H9 (cell line): ENCODE data around the gene INTS15. TPM values are rescaled to one million over a fixed set of nuclear protein-coding genes. Genes with fewer than 3 reads are reported as not detected.

Experiments used
- DNase-seq: peaks from one replicate; pipeline ENCODE4 v3.0.0-alpha.2; 2017
- H2AFZ ChIP-seq: one replicate; pipeline ENCODE4 v1.6.1; 2013; ENCODE audit warnings: mild to moderate bottlenecking, low read length, control low read depth, moderate library complexity
- H2AK5ac ChIP-seq: 2 replicates; pipeline ENCODE4 v1.6.1; 2013; ENCODE audit warnings: low read length, control low read depth, mixed read lengths; ENCODE audit not compliant: insufficient read length
- H2BK120ac ChIP-seq: one replicate; pipeline ENCODE4 v1.6.1; 2013; ENCODE audit warnings: low read depth, mild to moderate bottlenecking, low read length, control low read depth, inconsistent platforms; ENCODE audit not compliant: poor library complexity, severe bottlenecking
- H2BK12ac ChIP-seq: 2 replicates; pipeline ENCODE4 v1.6.1; 2013; ENCODE audit warnings: low read length, control low read depth, mixed read lengths, low read depth; ENCODE audit not compliant: insufficient read length
- H2BK15ac ChIP-seq: 2 replicates; pipeline ENCODE4 v1.6.1; 2013; ENCODE audit warnings: low read depth, low read length, control low read depth
- H2BK20ac ChIP-seq: one replicate; pipeline ENCODE4 v1.6.1; 2013; ENCODE audit warnings: low read depth, mild to moderate bottlenecking, low read length, control low read depth, inconsistent platforms; ENCODE audit not compliant: poor library complexity, severe bottlenecking
- H2BK5ac ChIP-seq: 2 replicates; pipeline ENCODE4 v1.6.1; 2013; ENCODE audit warnings: low read length, control low read depth, mixed read lengths; ENCODE audit not compliant: insufficient read length
- H3K14ac ChIP-seq: 2 replicates; pipeline ENCODE4 v1.6.1; 2013; ENCODE audit warnings: low read length, control low read depth; ENCODE audit not compliant: insufficient read depth
- H3K18ac ChIP-seq: 2 replicates; pipeline ENCODE4 v1.6.1; 2013; ENCODE audit warnings: low read depth, mild to moderate bottlenecking, mixed read lengths, low read length, control low read depth; ENCODE audit not compliant: insufficient read length
- H3K23ac ChIP-seq: 2 replicates; pipeline ENCODE4 v1.6.1; 2013; ENCODE audit warnings: low read length, control low read depth, mixed read lengths, low read depth; ENCODE audit not compliant: insufficient read length
- H3K23me2 ChIP-seq: 2 replicates; pipeline ENCODE4 v1.6.1; 2013; ENCODE audit warnings: low read depth, mild to moderate bottlenecking, mixed read lengths, low read length, control low read depth; ENCODE audit not compliant: insufficient read length, poor library complexity, severe bottlenecking
- H3K27ac ChIP-seq: 2 replicates; pipeline ENCODE4 v1.5.1; 2013; ENCODE audit warnings: low read length, control low read depth, mixed read lengths, low read depth; ENCODE audit not compliant: insufficient read length
- H3K27me3 ChIP-seq: 2 replicates; pipeline ENCODE4 v1.6.1; 2013; ENCODE audit warnings: low read length, control low read depth, inconsistent platforms; ENCODE audit not compliant: insufficient read depth
- H3K4ac ChIP-seq: 2 replicates; pipeline ENCODE4 v1.6.1; 2013; ENCODE audit warnings: low read depth, mild to moderate bottlenecking, control low read depth, inconsistent platforms, low read length, moderate library complexity
- H3K4me1 ChIP-seq: 2 replicates; pipeline ENCODE4 v1.6.1; 2013; ENCODE audit warnings: low read length, control low read depth, inconsistent platforms; ENCODE audit not compliant: insufficient read depth
- H3K4me2 ChIP-seq: 2 replicates; pipeline ENCODE4 v1.6.1; 2013; ENCODE audit warnings: low read length, control low read depth, mixed read lengths; ENCODE audit not compliant: insufficient read length, insufficient read depth
- H3K56ac ChIP-seq: 2 replicates; pipeline ENCODE4 v1.6.1; 2013; ENCODE audit warnings: low read depth, mild to moderate bottlenecking, mixed read lengths, low read length, control low read depth; ENCODE audit not compliant: insufficient read length
- H3K79me1 ChIP-seq: 2 replicates; pipeline ENCODE4 v1.6.1; 2013; ENCODE audit warnings: low read depth, mild to moderate bottlenecking, moderate library complexity, low read length, control low read depth, inconsistent platforms; ENCODE audit not compliant: insufficient read depth, poor library complexity, severe bottlenecking
- H3K79me2 ChIP-seq: 2 replicates; pipeline ENCODE4 v1.6.1; 2013; ENCODE audit warnings: low read length, control low read depth, inconsistent platforms; ENCODE audit not compliant: insufficient read depth
- H3K9ac ChIP-seq: 2 replicates; pipeline ENCODE4 v1.6.1; 2013; ENCODE audit warnings: low read length, control low read depth, mixed read lengths; ENCODE audit not compliant: insufficient read length; ENCODE audit errors: extremely low read depth
- H3K9me3 ChIP-seq: one replicate; pipeline ENCODE4 v1.6.1; 2013; ENCODE audit warnings: low read depth, low read length, inconsistent platforms; ENCODE audit not compliant: control insufficient read depth
- H3T11ph ChIP-seq: one replicate; pipeline ENCODE4 v1.6.1; 2013; ENCODE audit warnings: mild to moderate bottlenecking, low read length, control low read depth, inconsistent platforms
- H4K20me1 ChIP-seq: one replicate; pipeline ENCODE4 v1.6.1; 2013; ENCODE audit not compliant: control insufficient read depth, insufficient read length, insufficient read depth
- H4K5ac ChIP-seq: 2 replicates; pipeline ENCODE4 v1.6.1; 2013; ENCODE audit warnings: low read depth, mild to moderate bottlenecking, mixed read lengths, low read length, control low read depth; ENCODE audit not compliant: insufficient read length
- H4K8ac ChIP-seq: replicated peaks from 2 replicates; pipeline ENCODE4 v1.6.1; 2013; ENCODE audit warnings: low read length, control low read depth, mixed read lengths, low read depth; ENCODE audit not compliant: insufficient read length
- H4K91ac ChIP-seq: 2 replicates; pipeline ENCODE4 v1.6.1; 2013; ENCODE audit warnings: low read depth, mild to moderate bottlenecking, moderate library complexity, mixed read lengths, low read length, control low read depth; ENCODE audit not compliant: insufficient read length
- H3K27ac Mint-ChIP-seq, 3 experiments: 2 replicates in 2 of 3; 3 replicates in 1 of 3; pipeline ENCODE4 v1.8.0; 2020 to 2021; ENCODE audit warnings: mixed read lengths in 3 of 3, mild to moderate bottlenecking in 1 of 3, moderate library complexity in 1 of 3
- H3K27me3 Mint-ChIP-seq: 2 replicates; pipeline ENCODE4 v1.8.0; 2021; ENCODE audit warnings: low read depth, mild to moderate bottlenecking, moderate library complexity, mixed read lengths
- H3K36me3 Mint-ChIP-seq, 3 experiments: 2 replicates in 2 of 3; 3 replicates in 1 of 3; pipeline ENCODE4 v1.8.0; 2020 to 2021; ENCODE audit warnings: low read depth in 3 of 3, mixed read lengths in 3 of 3; ENCODE audit not compliant: insufficient read depth in 1 of 3
- H3K4me1 Mint-ChIP-seq, 2 experiments: 2 replicates each; pipeline ENCODE4 v1.8.0; 2020; ENCODE audit warnings: mixed read lengths in 2 of 2
- H3K4me3 Mint-ChIP-seq, 2 experiments: 2 replicates in 1 of 2; 3 replicates in 1 of 2; pipeline ENCODE4 v1.8.0; 2020 to 2021; ENCODE audit warnings: mild to moderate bottlenecking in 2 of 2, mixed read lengths in 2 of 2, moderate library complexity in 1 of 2
- H3K9me3 Mint-ChIP-seq, 2 experiments: 2 replicates in 1 of 2; 3 replicates in 1 of 2; pipeline ENCODE4 v1.8.0; 2020; ENCODE audit warnings: mild to moderate bottlenecking in 2 of 2, mixed read lengths in 2 of 2, moderate library complexity in 1 of 2
- CTCF ChIP-seq: fragments of 200-600 bp; sonication (generic); conservative IDR thresholded peaks from 3 replicates; pipeline ENCODE4 v1.8.0; 2021; ENCODE audit warnings: antibody characterized with exemption, mild to moderate bottlenecking
- WGBS: extraction: QIAGEN DNeasy Blood & Tissue Kit; methylation state at CpG from one replicate; pipeline ENCODE4 v1.1.7; 2013; ENCODE audit warnings: missing lambda C conversion rate, low lambda C conversion rate, mixed read lengths; ENCODE audit not compliant: insufficient read length; ENCODE audit errors: extremely low coverage; 5-methylcytosine and 5-hydroxymethylcytosine counted together
- total RNA-seq: library from RNA; stranded (reverse); gene quantifications from 2 replicates; pipeline ENCODE4 v1.2.1, GENCODE V29; 2021

INTS15 gene
- total RNA-seq, 1 experiment from 2014 or later = 42.9 TPM

GRCh38 chr7:6618621-6619020 is 28.8 kb downstream of the INTS15 start:
- Histone ChIP-seq H3K9me3 (no peaks in the 10 kb centered on the region), H3K4me1 (peaks cover 4% of the 10 kb centered on the region), H3K18ac (no peak overlapping the region), H2BK20ac (no peak overlapping the region), H2BK12ac (no peak overlapping the region), H3K79me1 (no peaks in the 10 kb centered on the region), H3K56ac (no peak overlapping the region), H2AFZ (no peak overlapping the region), H3K27me3 (no peaks in the 10 kb centered on the region), H2BK15ac (no peak overlapping the region), H3T11ph (no peak overlapping the region), H3K79me2 (no peaks in the 10 kb centered on the region), H3K23ac (no peak overlapping the region), H3K9ac (no peak overlapping the region), H3K14ac (no peak overlapping the region), H4K5ac (no peak overlapping the region), H2BK5ac (no peak overlapping the region), H4K8ac (no peak overlapping the region), H4K20me1 (no peaks in the 10 kb centered on the region), H3K27ac (no peak overlapping the region), H2BK120ac (no peak overlapping the region), H3K4me2 (no peak overlapping the region), H2AK5ac (no peak overlapping the region), H3K4ac (no peak overlapping the region), H3K23me2 (peaks cover 11% of the 10 kb centered on the region), H4K91ac (no peak overlapping the region)
- peaks cover 6 to 11% of the 10 kb centered on the region in 2 experiments for H3K4me1 Mint-ChIP-seq
- H3K4me3 Mint-ChIP-seq = no peak overlapping the region
- WGBS = no CpG with 5 or more reads among the region's 4 CpGs
- H3K27me3 Mint-ChIP-seq = no peaks in the 10 kb centered on the region
- no peak overlapping the region for H3K27ac Mint-ChIP-seq
- peaks cover 14 to 34% (median 32%) of the 10 kb centered on the region in 3 experiments for H3K36me3 Mint-ChIP-seq
- no peak for TF ChIP-seq CTCF
- no peaks in the 10 kb centered on the region; a peak in 1 of 5 replicates for H3K9me3 Mint-ChIP-seq
- DNase-seq = no peak
